Brain pericyte (primary cell): ENCODE measurements around the gene PLA2G2D.

Experiments used
- DNase-seq: peaks from one replicate; pipeline ENCODE4 v3.0.0-alpha.2; 2012; ENCODE audit warnings: low read depth, low spot score

The PLA2G2D gene

GRCh38 chr1:20119347-20119746 is at the start of gene PLA2G2D:
TSS of gene PLA2G2D (minus strand) at chr1:20119536. CDS start at chr1:20119498, 38 bp downstream.
- DNase-seq: no peak

- DNase-seq: no peak
Measured at GRCh38 chr1:20168564-20169491, 49.5 kb upstream of the PLA2G2D start.

- DNase-seq: no peak
Measured at GRCh38 chr1:20167126-20167525, 47.8 kb upstream of the PLA2G2D start.

GRCh38 chr1:20166051-20166450 is 46.7 kb upstream of the PLA2G2D start:
- no peak for DNase-seq

- DNase-seq: no peak
Measured at GRCh38 chr1:20165522-20165951, 46.2 kb upstream of the PLA2G2D start.

GRCh38 chr1:20164694-20165202 is 45.4 kb upstream of the PLA2G2D start:
- no peak for DNase-seq

GRCh38 chr1:20160034-20160433 is 40.7 kb upstream of the PLA2G2D start:
- no peak for DNase-seq

GRCh38 chr1:20158358-20159070 is 39.2 kb upstream of the PLA2G2D start:
- no peak for DNase-seq

GRCh38 chr1:20154301-20154831 is 35.0 kb upstream of the PLA2G2D start:
- no peak for DNase-seq

- DNase-seq: no peak
Measured at GRCh38 chr1:20153000-20153418, 33.7 kb upstream of the PLA2G2D start.

- no peak for DNase-seq
Measured at GRCh38 chr1:20152599-20152930, 33.2 kb upstream of the PLA2G2D start.

GRCh38 chr1:20151906-20152598 is 32.7 kb upstream of the PLA2G2D start:
- DNase-seq: no peak

GRCh38 chr1:20150969-20151368 is 31.6 kb upstream of the PLA2G2D start:
- DNase-seq: no peak

- DNase-seq: no peak
Measured at GRCh38 chr1:20150326-20150705, 31.0 kb upstream of the PLA2G2D start.

GRCh38 chr1:20149601-20150325 is 30.4 kb upstream of the PLA2G2D start:
- DNase-seq: no peak

- no peak for DNase-seq
Measured at GRCh38 chr1:20148571-20149500, 29.5 kb upstream of the PLA2G2D start.

- no peak for DNase-seq
Measured at GRCh38 chr1:20147846-20148570, 28.7 kb upstream of the PLA2G2D start.

GRCh38 chr1:20143734-20144565 is 24.6 kb upstream of the PLA2G2D start:
- DNase-seq: no peak
